HG03469 (cell line): Measurements from ENCODE around the gene L1CAM.

Source experiments
- ATAC-seq: cut with Tn5 transposase; IDR thresholded peaks from one replicate; pipeline ENCODE4 v1.9.1; 2021; ENCODE audit warnings: mild to moderate bottlenecking, moderate library complexity, moderate number of reproducible peaks; ENCODE audit not compliant: unreplicated experiment

Gene L1CAM

GRCh38 chrX:153866302-153867019 is 19.5 kb downstream of the L1CAM start:
- ATAC-seq = no peak

GRCh38 chrX:153865685-153866084 is 20.3 kb downstream of the L1CAM start:
- ATAC-seq = no peak

- no peak for ATAC-seq
Observed at GRCh38 chrX:153865321-153865580, 20.7 kb downstream of the L1CAM start.

- no peak for ATAC-seq
Observed at GRCh38 chrX:153864561-153865320, 21.2 kb downstream of the L1CAM start.

- no peak for ATAC-seq
Observed at GRCh38 chrX:153864101-153864500, 21.9 kb downstream of the L1CAM start.

DNA sequence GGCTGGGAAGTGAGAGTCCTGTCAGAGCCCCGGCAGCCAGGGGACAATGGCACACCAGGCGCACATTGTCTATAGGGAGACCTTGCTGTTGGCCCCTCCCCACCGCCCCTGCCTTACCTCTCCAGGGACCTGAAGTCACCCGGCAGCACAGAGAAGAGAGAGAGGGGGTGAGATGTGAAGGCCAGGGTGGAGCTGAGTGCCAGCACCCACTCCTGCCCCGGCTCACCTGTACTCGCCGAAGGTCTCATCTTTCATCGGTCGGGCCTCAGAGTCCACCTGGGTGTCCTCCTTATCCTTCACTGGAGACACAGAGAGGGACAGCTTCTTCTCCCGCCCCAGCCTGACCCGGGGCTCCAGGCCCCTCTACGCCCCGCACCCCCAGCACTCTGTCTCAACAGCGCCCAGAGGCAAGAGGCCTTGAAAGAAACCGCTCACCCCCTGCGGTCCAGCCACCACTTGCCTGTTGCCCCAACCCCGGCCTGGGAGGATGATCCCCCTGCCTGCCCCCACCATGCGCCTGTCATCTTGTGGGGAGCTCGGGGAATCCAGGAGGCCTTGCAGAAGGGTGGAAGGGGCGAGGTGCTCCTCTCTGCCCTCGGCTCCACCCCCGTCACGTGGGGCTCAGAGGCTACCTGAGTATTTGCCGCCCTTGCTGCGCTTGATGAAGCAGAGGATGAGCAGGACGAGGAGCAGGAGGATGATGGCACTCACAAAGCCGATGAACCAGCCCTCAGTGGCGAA is 22.6 kb downstream of the L1CAM start:
- no peak for ATAC-seq

DNA sequence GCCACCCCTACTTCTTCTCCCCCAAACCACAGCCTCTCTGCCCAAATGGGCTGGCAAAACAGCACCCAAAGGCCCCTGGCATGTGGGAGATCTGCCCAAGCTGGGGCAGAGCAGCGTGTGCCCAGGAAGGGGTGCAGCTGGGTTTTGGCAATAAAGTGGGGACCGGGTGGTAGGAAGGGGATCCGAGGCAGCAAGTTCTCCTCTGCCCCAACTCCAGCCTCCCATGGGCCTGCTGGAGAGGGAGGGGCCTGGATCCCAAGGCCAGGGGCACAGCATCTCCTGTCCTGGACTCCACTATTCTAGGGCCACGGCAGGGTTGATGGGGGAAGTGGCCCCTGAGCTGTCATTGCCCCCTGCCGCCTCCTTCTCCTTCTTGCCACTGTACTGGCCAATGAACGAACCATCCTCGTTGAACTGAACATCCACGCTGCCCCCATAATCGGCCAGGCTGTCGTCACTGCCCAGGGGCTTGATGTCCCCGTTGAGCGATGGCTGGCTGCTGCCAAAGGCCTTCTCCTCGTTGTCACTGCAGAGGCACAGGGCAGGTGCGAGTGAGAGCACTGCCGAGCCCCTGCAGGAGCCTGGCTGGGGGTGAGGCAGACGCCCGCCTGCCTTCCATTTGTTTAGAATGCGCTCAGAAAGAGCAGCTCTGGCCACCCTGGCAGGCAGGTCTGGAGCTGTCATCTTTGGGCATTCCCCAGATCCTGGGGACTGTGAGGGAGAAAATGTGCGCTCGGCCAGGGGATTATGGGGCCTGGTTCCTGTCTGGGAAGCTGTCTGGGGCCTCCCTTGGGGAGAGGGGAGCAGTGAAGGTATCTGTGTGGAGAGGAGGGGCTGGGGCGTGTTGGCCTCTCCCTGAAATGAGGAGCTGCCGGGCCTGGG is 23.4 kb downstream of the L1CAM start:
- ATAC-seq = no peak

DNA sequence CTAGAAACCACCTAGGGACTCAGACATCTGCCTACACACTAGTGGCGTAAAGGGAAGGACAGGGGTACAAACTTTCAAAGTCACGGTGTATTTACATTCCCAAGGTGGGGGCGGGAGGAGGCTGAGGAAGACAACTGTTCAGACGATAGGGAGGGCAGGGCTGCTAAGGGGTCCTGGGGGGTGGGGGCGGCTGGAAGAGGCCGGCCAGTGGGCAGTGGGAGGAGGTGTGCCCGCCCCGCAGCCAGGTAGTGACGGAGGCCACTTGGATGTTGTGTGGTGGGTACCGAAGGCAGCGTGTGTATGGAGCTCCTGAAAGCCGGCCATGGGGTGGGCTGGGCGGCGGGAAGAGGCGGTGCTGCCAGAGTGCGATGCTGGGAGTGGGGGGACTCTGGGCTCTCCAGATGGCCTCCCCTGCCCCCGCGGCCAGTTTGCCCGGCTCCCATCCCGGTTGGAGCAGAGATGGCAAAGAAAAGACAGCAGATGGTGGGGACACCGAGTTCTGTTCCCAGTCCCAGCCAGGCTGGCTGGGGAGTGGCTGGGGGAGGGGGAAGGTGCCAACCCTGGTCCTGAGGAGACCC is 24.2 kb downstream of the L1CAM start:
- ATAC-seq = no peak

- ATAC-seq = no peak
Observed at GRCh38 chrX:153861151-153861550, 24.8 kb downstream of the L1CAM start.

DNA sequence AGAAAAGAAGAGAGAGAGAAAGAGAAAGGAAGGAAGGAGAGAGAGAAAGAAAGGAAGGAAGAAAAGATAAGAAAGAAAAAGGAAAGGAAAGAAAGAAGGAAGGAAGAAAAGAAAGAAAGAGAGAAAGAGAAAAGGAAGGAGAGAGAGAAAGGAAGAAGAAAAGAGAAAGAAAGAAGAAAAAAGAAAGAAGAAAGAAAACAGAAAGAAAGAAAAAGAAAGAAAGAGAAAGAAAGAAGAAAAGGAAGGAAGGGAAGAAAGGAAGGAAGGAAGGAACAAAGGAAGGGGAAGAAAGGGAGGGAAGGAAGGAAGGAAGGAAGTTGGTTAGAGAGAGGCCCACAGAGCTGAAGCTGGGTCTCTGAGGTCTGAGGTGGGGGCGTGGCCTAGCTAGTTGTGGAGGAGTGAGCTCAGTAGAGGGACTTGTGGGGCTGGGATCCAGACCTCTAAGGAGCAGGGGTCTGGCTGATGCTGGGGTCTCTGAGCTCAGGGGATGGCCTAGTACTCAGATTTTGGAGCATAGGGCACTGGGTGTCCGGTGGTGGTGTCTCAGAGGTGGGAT is 28.5 kb downstream of the L1CAM start:
- ATAC-seq = no peak

DNA sequence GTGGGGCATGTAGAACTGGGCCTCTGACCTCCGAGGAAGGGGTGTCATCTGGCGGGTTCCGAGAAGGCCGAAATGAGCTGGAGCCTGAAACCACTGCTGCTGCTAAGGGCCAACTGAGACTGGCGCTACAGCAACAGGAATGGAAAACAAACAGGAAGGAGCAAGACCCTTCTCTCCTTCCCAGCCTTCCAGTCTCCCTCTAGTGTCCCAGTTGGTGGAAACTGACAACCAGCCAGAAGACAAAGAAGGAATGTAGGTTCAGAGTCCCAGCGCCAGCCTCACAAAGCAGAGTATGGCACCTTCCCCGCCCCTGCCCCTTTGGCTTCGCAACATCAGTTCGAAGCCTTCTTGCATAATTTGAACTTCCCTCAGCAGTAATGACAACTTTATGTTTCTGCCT is 31.3 kb downstream of the L1CAM start:
- no peak for ATAC-seq

DNA sequence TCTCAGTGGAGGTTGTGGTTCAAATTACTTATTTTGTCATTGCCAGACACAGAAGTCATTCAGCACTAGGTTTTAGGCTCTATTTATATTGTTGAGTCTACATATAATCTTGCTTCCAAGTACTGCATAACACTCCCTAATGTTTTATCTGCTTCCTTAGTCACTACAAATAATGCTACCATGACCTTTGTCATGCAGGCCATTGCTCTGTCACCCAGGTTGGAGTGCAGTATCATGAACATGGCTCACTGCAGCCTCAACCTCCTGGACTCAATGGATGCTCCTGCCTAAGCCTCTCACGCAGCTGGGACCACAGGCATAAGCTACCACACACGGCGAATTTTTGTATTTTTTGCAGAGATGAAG is 32.1 kb downstream of the L1CAM start:
- no peak for ATAC-seq

DNA sequence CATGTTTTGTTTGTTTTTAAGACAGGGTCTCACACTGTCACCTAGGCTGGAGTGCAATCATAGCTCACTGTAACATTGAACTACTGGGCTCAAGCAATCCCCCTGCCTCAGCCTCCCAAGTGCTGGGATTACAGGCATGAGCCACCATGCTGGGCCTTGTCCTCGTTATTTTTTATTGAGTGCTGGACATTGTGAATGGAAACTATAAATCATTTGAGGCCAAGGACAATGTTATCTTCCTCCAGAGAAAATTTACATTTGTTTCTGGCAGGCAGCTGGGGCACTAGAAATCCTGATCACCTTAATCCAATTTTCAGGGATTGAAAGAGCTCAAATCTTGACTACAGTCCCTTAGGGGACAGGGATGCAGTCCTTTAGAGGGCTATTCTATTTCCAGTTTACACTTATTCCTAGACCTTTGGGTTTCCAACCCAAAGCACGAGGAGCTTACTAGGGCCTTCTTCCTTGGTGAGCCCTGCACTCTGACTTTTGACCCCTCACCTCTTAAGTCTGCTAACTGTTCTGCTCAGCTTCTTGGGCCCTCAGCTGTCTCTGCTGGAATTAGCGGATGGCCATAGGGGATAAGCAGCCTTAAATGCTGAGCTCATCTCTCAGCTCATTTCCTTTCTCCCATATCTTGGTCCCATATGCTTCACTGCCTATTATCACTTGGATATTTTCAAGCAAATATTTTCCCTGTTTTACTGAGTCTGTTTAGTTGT is 32.6 kb downstream of the L1CAM start:
- no peak for ATAC-seq

DNA sequence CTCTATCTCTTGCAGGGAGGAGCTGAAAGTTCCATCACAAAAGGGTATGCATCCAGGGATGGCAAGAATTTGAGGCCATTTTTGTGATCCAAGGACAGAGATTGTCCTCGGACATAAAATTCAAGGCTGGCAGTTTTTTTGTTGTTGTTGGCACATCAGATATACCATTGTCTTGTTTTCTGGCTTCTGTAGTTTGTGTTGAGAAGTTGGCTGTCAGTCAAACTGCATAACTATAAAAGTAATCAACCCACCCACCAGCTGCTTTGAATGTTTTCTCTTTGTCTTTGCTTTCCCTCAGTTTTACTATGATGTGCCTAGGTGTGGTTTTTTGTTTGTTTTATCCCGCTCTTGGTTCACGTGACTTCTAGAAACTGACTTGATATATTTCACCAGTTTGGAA is 34.0 kb downstream of the L1CAM start:
- ATAC-seq = no peak

DNA sequence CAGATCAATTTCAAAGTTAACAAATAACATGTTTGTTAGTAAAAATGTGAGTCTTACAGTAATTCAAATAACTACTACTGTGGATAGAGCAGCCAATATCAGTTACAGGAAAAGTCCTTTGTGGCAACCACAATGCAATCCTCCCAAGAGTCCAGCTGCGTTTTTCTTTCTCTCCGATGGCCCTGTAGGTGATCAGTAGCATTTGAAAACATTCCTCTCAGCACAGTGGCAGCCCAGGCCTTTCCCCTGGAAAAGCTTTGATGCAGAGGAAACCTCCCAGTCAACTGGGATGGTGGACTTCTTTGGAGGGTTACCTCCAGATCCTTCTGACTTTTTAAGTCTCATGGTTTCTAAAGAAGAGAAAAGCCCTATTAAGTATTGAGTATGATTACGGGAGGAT is 37.6 kb downstream of the L1CAM start:
- ATAC-seq = no peak

DNA sequence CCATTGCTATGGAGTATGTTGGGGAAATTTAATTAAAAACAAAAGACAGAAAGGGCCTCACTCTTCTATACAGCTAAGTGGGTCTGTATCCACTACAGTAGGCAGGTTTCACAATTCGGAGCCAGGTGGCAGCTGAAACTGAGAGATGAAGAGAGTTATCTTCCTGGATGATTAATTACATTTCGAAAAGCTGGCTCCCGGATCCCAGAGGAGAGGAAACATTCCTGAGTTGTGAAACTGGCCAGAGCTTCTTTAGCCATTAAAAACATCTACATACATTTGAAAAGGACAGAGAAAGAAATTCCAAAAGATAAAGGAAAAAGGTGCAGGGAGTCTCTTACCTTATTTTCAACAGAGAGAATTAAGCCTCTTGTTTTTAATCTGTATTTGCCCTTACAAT is 40.1 kb downstream of the L1CAM start:
- ATAC-seq = no peak

DNA sequence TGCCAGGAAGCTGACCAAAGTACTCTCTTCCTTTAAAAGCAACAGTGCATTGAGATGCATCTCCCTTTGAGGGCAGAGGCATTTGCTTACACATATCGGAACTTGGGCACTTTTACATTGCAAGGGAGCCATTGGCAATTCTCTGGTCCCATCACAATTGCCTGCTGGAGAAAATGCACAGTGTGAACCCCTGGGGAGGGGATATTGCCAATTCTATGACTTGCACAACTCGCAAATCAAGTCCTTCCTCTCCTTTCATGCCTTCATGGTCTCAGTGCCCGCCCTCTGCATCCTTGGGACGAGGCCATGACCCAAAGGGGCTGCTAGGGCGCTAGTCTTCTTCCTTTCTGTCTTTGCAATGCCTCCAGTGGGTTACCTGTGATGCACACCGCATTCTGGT is 40.8 kb downstream of the L1CAM start:
- ATAC-seq = no peak

- ATAC-seq = no peak
Observed at GRCh38 chrX:153844509-153845082, 41.4 kb downstream of the L1CAM start.

DNA sequence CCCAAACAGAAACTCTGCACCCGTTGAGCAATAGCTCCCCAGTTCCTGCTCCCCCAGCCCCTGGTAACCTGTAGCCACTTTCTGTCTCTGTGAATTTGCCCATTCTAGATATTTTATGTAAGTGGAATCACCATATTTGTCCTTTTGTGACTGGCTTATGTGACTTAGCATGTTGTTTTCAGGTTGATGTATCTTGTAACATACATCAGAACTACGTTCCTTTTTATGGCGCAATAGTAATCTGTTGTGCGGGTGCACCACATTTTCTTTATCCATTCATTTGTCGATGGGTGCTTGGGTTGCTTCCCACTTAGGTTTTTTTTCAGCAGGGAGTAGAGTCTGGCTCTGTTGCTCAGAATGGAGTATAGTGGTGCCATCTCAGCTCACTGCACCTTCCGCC is 49.1 kb downstream of the L1CAM start:
- no peak for ATAC-seq

GRCh38 chrX:153832728-153833127 is 53.2 kb downstream of the L1CAM start:
- no peak for ATAC-seq
